ENCODE data around the gene SMIM7. TPM values are rescaled to one million over a fixed set of nuclear protein-coding genes. Genes with fewer than 3 reads are reported as not detected.

Gene SMIM7
- total and polyA plus RNA-seq, 2 of the 13 experiments (the other 11 are each of a cell fraction or from before 2014, with no cell fraction given) = 55.7 to 74.9 TPM

DNA sequence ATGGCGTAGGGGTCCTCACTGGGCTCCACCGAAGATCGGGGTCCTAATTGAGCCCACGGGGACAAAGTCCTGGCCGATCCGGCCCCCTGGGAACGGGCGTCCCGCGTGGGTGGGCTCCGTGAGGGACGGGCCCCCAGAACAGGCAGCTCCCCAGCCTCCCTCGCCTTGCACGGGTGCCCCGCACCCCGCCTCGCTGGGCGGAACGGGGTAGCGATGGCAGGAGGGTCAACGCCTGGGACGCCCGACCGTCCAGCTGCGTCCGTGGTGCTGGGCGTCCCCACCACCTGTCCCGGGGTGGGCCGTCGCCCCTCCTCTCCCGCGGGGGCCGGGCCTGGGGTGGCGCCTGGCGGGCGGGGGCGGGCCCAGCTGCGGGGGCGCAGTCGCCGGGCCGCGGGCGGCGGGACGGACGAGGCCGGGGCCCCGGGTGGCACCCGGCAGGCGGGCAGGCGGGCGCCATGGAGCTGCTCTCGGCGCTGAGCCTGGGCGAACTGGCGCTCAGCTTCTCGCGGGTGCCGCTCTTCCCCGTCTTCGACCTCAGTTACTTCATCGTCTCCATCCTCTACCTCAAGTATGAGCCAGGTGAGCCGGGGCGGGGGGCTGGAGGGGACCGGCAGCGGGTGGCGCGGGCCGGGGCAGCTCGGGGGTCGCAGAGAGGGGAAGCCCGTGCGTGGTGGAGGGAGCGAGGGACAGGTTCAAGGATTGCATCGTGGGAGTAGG lies 977 bp upstream of the SMIM7 start, which contains the start of gene TMEM38A (continued):
- TF ChIP-seq, protein P1, sequence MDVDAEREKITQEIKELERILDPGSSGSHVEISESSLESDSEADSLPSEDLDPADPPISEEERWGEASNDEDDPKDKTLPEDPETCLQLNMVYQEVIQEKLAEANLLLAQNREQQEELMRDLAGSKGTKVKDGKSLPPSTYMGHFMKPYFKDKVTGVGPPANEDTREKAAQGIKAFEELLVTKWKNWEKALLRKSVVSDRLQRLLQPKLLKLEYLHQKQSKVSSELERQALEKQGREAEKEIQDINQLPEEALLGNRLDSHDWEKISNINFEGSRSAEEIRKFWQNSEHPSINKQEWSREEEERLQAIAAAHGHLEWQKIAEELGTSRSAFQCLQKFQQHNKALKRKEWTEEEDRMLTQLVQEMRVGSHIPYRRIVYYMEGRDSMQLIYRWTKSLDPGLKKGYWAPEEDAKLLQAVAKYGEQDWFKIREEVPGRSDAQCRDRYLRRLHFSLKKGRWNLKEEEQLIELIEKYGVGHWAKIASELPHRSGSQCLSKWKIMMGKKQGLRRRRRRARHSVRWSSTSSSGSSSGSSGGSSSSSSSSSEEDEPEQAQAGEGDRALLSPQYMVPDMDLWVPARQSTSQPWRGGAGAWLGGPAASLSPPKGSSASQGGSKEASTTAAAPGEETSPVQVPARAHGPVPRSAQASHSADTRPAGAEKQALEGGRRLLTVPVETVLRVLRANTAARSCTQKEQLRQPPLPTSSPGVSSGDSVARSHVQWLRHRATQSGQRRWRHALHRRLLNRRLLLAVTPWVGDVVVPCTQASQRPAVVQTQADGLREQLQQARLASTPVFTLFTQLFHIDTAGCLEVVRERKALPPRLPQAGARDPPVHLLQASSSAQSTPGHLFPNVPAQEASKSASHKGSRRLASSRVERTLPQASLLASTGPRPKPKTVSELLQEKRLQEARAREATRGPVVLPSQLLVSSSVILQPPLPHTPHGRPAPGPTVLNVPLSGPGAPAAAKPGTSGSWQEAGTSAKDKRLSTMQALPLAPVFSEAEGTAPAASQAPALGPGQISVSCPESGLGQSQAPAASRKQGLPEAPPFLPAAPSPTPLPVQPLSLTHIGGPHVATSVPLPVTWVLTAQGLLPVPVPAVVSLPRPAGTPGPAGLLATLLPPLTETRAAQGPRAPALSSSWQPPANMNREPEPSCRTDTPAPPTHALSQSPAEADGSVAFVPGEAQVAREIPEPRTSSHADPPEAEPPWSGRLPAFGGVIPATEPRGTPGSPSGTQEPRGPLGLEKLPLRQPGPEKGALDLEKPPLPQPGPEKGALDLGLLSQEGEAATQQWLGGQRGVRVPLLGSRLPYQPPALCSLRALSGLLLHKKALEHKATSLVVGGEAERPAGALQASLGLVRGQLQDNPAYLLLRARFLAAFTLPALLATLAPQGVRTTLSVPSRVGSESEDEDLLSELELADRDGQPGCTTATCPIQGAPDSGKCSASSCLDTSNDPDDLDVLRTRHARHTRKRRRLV (CRISPR knock-in tag; IDR thresholded peaks at IDR 0.05) = 0 out of 2 replicates have a peak, but pooled peaks have one; percentile 44
- 0 out of 2 replicates have a peak, but pooled peaks have one; percentile 21 for TF ChIP-seq SMAD1 (CRISPR knock-in tag; IDR thresholded peaks at IDR 0.05; ENCODE audit: borderline replicate concordance, low read depth)
- no peak; the same call in 1 of the 2 replicates for TF ChIP-seq POLR2AphosphoS5 (IDR thresholded peaks at IDR 0.05; ENCODE audit: low read depth, low read length)
- TF ChIP-seq ZNF24 (IDR thresholded peaks at IDR 0.05) = no peak
- TF ChIP-seq ZBTB38 (CRISPR knock-in tag; IDR thresholded peaks at IDR 0.05) = 0 out of 2 replicates have a peak, but pooled peaks have one; percentile 10
- peak; percentile 53; the same call in 1 of the 2 replicates for TF ChIP-seq SP4 (CRISPR knock-in tag; IDR thresholded peaks at IDR 0.05)
- no peak for TF ChIP-seq CBFB (CRISPR knock-in tag; IDR thresholded peaks at IDR 0.05)
- TF ChIP-seq, protein P2, sequence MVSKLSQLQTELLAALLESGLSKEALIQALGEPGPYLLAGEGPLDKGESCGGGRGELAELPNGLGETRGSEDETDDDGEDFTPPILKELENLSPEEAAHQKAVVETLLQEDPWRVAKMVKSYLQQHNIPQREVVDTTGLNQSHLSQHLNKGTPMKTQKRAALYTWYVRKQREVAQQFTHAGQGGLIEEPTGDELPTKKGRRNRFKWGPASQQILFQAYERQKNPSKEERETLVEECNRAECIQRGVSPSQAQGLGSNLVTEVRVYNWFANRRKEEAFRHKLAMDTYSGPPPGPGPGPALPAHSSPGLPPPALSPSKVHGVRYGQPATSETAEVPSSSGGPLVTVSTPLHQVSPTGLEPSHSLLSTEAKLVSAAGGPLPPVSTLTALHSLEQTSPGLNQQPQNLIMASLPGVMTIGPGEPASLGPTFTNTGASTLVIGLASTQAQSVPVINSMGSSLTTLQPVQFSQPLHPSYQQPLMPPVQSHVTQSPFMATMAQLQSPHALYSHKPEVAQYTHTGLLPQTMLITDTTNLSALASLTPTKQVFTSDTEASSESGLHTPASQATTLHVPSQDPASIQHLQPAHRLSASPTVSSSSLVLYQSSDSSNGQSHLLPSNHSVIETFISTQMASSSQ (IDR thresholded peaks at IDR 0.05; ENCODE audit: low read depth) = no peak
- TF ChIP-seq, protein P2 (CRISPR knock-in tag; IDR thresholded peaks at IDR 0.05; ENCODE audit: borderline replicate concordance) = 0 out of 2 replicates have a peak, but pooled peaks have one; percentile 6
- no peak for TF ChIP-seq LCORL (IDR thresholded peaks at IDR 0.05)
- 0 out of 2 replicates have a peak, but pooled peaks have one; percentile 3 for TF ChIP-seq LCORL (CRISPR knock-in tag; IDR thresholded peaks at IDR 0.05)
- no peak for TF ChIP-seq ZNF20 (CRISPR knock-in tag; IDR thresholded peaks at IDR 0.05)
- TF ChIP-seq ETV6 (CRISPR knock-in tag; conservative IDR thresholded peaks at IDR 0.05) = no peak
- TF ChIP-seq, protein P3, sequence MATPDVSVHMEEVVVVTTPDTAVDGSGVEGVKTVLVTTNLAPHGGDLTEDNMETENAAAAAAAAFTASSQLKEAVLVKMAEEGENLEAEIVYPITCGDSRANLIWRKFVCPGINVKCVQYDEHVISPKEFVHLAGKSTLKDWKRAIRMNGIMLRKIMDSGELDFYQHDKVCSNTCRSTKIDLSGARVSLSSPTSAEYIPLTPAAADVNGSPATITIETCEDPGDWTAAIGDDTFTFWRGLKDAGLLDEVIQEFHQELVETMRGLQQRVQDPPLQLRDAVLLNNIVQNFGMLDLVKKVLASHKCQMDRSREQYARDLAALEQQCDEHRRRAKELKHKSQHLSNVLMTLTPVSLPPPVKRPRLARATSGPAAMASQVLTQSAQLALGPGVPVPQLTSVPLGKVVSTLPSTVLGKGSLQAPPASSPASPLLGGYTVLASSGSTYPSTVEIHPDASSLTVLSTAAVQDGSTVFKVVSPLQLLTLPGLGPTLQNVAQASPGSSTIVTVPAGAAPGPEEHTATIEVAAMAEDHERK (CRISPR knock-in tag; IDR thresholded peaks at IDR 0.05; ENCODE audit: low read depth) = no peak
- no peak for TF ChIP-seq ZNF33B (CRISPR knock-in tag; IDR thresholded peaks at IDR 0.05)
- no peak for TF ChIP-seq XBP1 (CRISPR knock-in tag; IDR thresholded peaks at IDR 0.05)
- TF ChIP-seq, protein P4, sequence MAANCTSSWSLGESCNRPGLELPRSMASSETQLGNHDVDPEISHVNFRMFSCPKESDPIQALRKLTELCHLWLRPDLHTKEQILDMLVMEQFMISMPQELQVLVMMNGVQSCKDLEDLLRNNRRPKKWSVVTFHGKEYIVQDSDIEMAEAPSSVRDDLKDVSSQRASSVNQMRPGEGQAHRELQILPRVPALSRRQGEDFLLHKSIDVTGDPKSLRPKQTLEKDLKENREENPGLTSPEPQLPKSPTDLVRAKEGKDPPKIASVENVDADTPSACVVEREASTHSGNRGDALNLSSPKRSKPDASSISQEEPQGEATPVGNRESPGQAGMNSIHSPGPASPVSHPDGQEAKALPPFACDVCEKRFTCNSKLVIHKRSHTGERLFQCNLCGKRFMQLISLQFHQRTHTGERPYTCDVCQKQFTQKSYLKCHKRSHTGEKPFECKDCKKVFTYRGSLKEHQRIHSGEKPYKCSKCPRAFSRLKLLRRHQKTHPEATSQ (CRISPR knock-in tag; IDR thresholded peaks at IDR 0.05; ENCODE audit: borderline replicate concordance) = no peak
- TF ChIP-seq SIX1 (CRISPR knock-in tag; IDR thresholded peaks at IDR 0.05; ENCODE audit: borderline replicate concordance) = no peak
